H1 (cell line): ENCODE data around the gene PID1. TPM values are rescaled to one million over a fixed set of nuclear protein-coding genes. Genes with fewer than 3 reads are reported as not detected.

ENCODE experiments used
- CTCF ChIA-PET: fragments of 300-600 bp; sonication (Branson Sonifier 250); formaldehyde crosslinking; loops from one replicate; lab custom pipeline; 2021; ENCODE audit not compliant: partially characterized antibody; lab: Charles Lee
- POLR2A ChIA-PET: fragments of 300-600 bp; sonication (Branson Sonifier 250); formaldehyde crosslinking; loops from one replicate; lab custom pipeline; 2021; ENCODE audit warnings: inconsistent platforms; ENCODE audit not compliant: partially characterized antibody; lab: Charles Lee
- DNase-seq, 2 experiments: peaks; one replicate each; pipeline versions ENCODE4 v3.0.0 to v3.0.0-alpha.2; 2010 to 2022; ENCODE audit warnings: low spot score in 2 of 2, low read depth in 1 of 2, mixed read lengths in 1 of 2
- FAIRE-seq: peaks from 2 replicates; lab custom pipeline; 2011; peaks lifted over from hg19 to GRCh38; lab: Jason Lieb, UNC
- H2AFZ ChIP-seq: 2 replicates; pipeline ENCODE4 v1.8.1; 2012; ENCODE audit warnings: low read length, inconsistent platforms
- H2AK5ac ChIP-seq: 2 replicates; pipeline ENCODE4 v1.6.1; 2013; ENCODE audit warnings: low read depth, low read length
- H2BK120ac ChIP-seq: replicated peaks from 2 replicates; pipeline ENCODE3; 2013; ENCODE audit warnings: low read depth, low read length, inconsistent platforms
- H2BK12ac ChIP-seq: 2 replicates; pipeline ENCODE4 v1.6.1; 2013; ENCODE audit warnings: low read depth, low read length
- H2BK15ac ChIP-seq: 2 replicates; pipeline ENCODE4 v1.6.1; 2013; ENCODE audit warnings: low read length
- H2BK20ac ChIP-seq: 2 replicates; pipeline ENCODE4 v1.6.1; 2013; ENCODE audit warnings: low read length
- H2BK5ac ChIP-seq: 2 replicates; pipeline ENCODE4 v1.6.1; 2013; ENCODE audit warnings: low read depth, low read length
- H3K14ac ChIP-seq: 2 replicates; pipeline ENCODE4 v1.6.1; 2013; ENCODE audit warnings: inconsistent platforms; ENCODE audit not compliant: insufficient read length
- H3K18ac ChIP-seq: 2 replicates; pipeline ENCODE4 v1.6.1; 2013; ENCODE audit warnings: low read length; ENCODE audit errors: extremely low read depth
- H3K23ac ChIP-seq: 2 replicates; pipeline ENCODE4 v1.6.1; 2013; ENCODE audit warnings: inconsistent platforms; ENCODE audit not compliant: insufficient read length
- H3K23me2 ChIP-seq: 2 replicates; pipeline ENCODE4 v1.6.1; 2013; ENCODE audit warnings: low read depth, low read length
- H3K27ac ChIP-seq: 2 replicates; pipeline ENCODE4 v1.6.1; 2011; ENCODE audit warnings: low read depth, low read length, inconsistent platforms
- H3K27me3 ChIP-seq, 4 experiments: replicated peaks in 1 of 4; 1 replicate in 1 of 4; 2 replicates in 3 of 4; pipeline versions ENCODE4 v1.6.1 to v1.8.1; 2011 to 2013; ENCODE audit warnings: low read length in 3 of 4, mild to moderate bottlenecking in 3 of 4, inconsistent platforms in 2 of 4, mixed read lengths in 2 of 4, moderate library complexity in 1 of 4; ENCODE audit not compliant: control insufficient read depth in 3 of 4, insufficient read depth in 3 of 4; ENCODE audit errors: extremely low read depth in 1 of 4
- H3K36me3 ChIP-seq, 4 experiments: 2 replicates each; pipeline versions ENCODE4 v1.6.1 to v1.8.1; 2011 to 2013; ENCODE audit warnings: mild to moderate bottlenecking in 4 of 4, low read length in 3 of 4, moderate library complexity in 2 of 4, control low read depth in 1 of 4, inconsistent platforms in 1 of 4; ENCODE audit not compliant: insufficient read depth in 4 of 4, control insufficient read depth in 2 of 4
- H3K4ac ChIP-seq: replicated peaks from 2 replicates; pipeline ENCODE3; 2013; ENCODE audit warnings: low read length, low read depth, mixed read lengths, inconsistent platforms; ENCODE audit not compliant: insufficient read length
- H3K4me1 ChIP-seq, 4 experiments: replicated peaks in 1 of 4; 1 replicate in 1 of 4; 2 replicates in 3 of 4; pipeline versions ENCODE4 v1.6.1 to v1.8.1; 2011 to 2013; ENCODE audit warnings: low read length in 3 of 4, inconsistent platforms in 2 of 4, mixed read lengths in 1 of 4; ENCODE audit not compliant: insufficient read depth in 4 of 4, control insufficient read depth in 3 of 4
- H3K4me2 ChIP-seq, 2 experiments: 2 replicates each; pipeline versions ENCODE4 v1.6.1 to v1.8.1; 2011 to 2013; ENCODE audit warnings: low read depth in 2 of 2, low read length in 2 of 2, control low read depth in 1 of 2, inconsistent platforms in 1 of 2, mild to moderate bottlenecking in 1 of 2; ENCODE audit not compliant: insufficient read depth in 1 of 2
- H3K4me3 ChIP-seq, 4 experiments: fragments of 200-600, 300-600 bp in 1 of 4; sonication (generic), shearing (Covaris generic), sonication (Bioruptor Twin) in 1 of 4; 2 replicates each; pipeline versions ENCODE4 v1.5.1 to v1.8.1; 2011 to 2016; ENCODE audit warnings: low read length in 4 of 4, low read depth in 3 of 4, control low read depth in 2 of 4, inconsistent platforms in 2 of 4, mild to moderate bottlenecking in 2 of 4, mixed read lengths in 1 of 4, moderate library complexity in 1 of 4; ENCODE audit not compliant: insufficient read depth in 2 of 4; ENCODE audit errors: extremely low read depth in 1 of 4
- H3K56ac ChIP-seq: replicated peaks from 2 replicates; pipeline ENCODE3; 2013; ENCODE audit warnings: low read depth, mild to moderate bottlenecking, mixed read lengths, low read length, inconsistent platforms; ENCODE audit not compliant: insufficient read length
- H3K79me1 ChIP-seq: 2 replicates; pipeline ENCODE4 v1.6.1; 2013; ENCODE audit warnings: low read depth, low read length, control low read depth
- H3K79me2 ChIP-seq, 2 experiments: 2 replicates each; pipeline versions ENCODE4 v1.6.1 to v1.8.1; 2012 to 2013; ENCODE audit warnings: low read length in 2 of 2, mild to moderate bottlenecking in 2 of 2, inconsistent platforms in 1 of 2; ENCODE audit not compliant: insufficient read depth in 2 of 2, control insufficient read depth in 1 of 2
- H3K9ac ChIP-seq, 4 experiments: replicated peaks in 1 of 4; 1 replicate in 1 of 4; 2 replicates in 3 of 4; pipeline versions ENCODE4 v1.6.1 to v1.8.1; 2011 to 2013; ENCODE audit warnings: low read depth in 3 of 4, low read length in 3 of 4, control low read depth in 2 of 4, mild to moderate bottlenecking in 2 of 4, moderate library complexity in 2 of 4, inconsistent platforms in 1 of 4; ENCODE audit errors: extremely low read depth in 1 of 4
- H3K9me3 ChIP-seq, 2 experiments: 2 replicates each; pipeline versions ENCODE4 v1.6.1 to v1.8.1; 2012 to 2013; ENCODE audit warnings: mild to moderate bottlenecking in 2 of 2, moderate library complexity in 2 of 2, control low read depth in 1 of 2, inconsistent platforms in 1 of 2, low read depth in 1 of 2, low read length in 1 of 2, mixed read lengths in 1 of 2; ENCODE audit not compliant: insufficient read depth in 2 of 2
- H4K20me1 ChIP-seq, 2 experiments: replicated peaks in 1 of 2; 2 replicates each; pipeline versions ENCODE3 to v1.8.1; 2011 to 2013; ENCODE audit warnings: inconsistent platforms in 2 of 2, low read length in 2 of 2, mild to moderate bottlenecking in 1 of 2; ENCODE audit not compliant: insufficient read depth in 2 of 2, control insufficient read depth in 1 of 2
- H4K5ac ChIP-seq: 2 replicates; pipeline ENCODE4 v1.6.1; 2013; ENCODE audit warnings: low read length, low read depth, mixed read lengths, inconsistent platforms; ENCODE audit not compliant: insufficient read length
- H4K8ac ChIP-seq: 2 replicates; pipeline ENCODE4 v1.8.0; 2013; ENCODE audit warnings: mild to moderate bottlenecking, moderate library complexity, low read length, inconsistent platforms; ENCODE audit not compliant: insufficient read depth; ENCODE audit errors: extremely low read depth
- H4K91ac ChIP-seq: replicated peaks from 2 replicates; pipeline ENCODE3; 2013; ENCODE audit warnings: low read length, mixed read lengths, inconsistent platforms; ENCODE audit not compliant: insufficient read length
- BACH1 ChIP-seq: IDR thresholded peaks from 2 replicates; pipeline ENCODE4 v1.6.1; 2012; ENCODE audit warnings: low read length, improper control_type of control experiment
- CBX8 ChIP-seq: fragments of 300-800, 300-1000 bp; sonication (generic); IDR thresholded peaks from 2 replicates; pipeline ENCODE4 v1.7.1; 2016; ENCODE audit warnings: low read depth, low read length, borderline replicate concordance
- CEBPB ChIP-seq: IDR thresholded peaks from 2 replicates; pipeline ENCODE4 v1.6.1; 2012; ENCODE audit warnings: low read depth, low read length
- NRF1 ChIP-seq: IDR thresholded peaks from 2 replicates; pipeline ENCODE4 v1.6.1; 2011; ENCODE audit warnings: mild to moderate bottlenecking, low read depth, low read length, improper control_type of control experiment
- PHF8 ChIP-seq: fragments of 200-600 bp; sonication (generic); conservative IDR thresholded peaks from 2 replicates; pipeline ENCODE4 v1.7.1; 2012; ENCODE audit warnings: low read depth, mild to moderate bottlenecking, inconsistent platforms, low read length, moderate library complexity
- POLR2AphosphoS5 ChIP-seq: IDR thresholded peaks from 2 replicates; pipeline ENCODE4 v1.6.1; 2011; ENCODE audit warnings: low read depth, low read length
- POU5F1 ChIP-seq: IDR thresholded peaks from 2 replicates; pipeline ENCODE4 v1.6.1; 2011; ENCODE audit warnings: low read depth, mild to moderate bottlenecking, low read length, moderate library complexity
- SAP30 ChIP-seq: fragments of 300-600 bp; sonication (generic); IDR thresholded peaks from 2 replicates; pipeline ENCODE4 v1.7.1; 2012; ENCODE audit warnings: low read length, moderate library complexity, mild to moderate bottlenecking, inconsistent platforms; ENCODE audit not compliant: insufficient read depth, insufficient replicate concordance
- TAF1 ChIP-seq: IDR thresholded peaks from 2 replicates; pipeline ENCODE4 v1.6.1; 2011; ENCODE audit warnings: mild to moderate bottlenecking, low read depth, low read length
- TBP ChIP-seq: IDR thresholded peaks from 2 replicates; pipeline ENCODE4 v1.6.1; 2011; ENCODE audit warnings: low read depth, low read length, improper control_type of control experiment
- TEAD4 ChIP-seq: IDR thresholded peaks from 2 replicates; pipeline ENCODE4 v1.6.1; 2012; ENCODE audit warnings: low read depth, low read length, inconsistent platforms, mixed read lengths
- WGBS, 2 experiments: shearing (Covaris generic) in 1 of 2; methylation state at CpG; one replicate each; pipeline versions ENCODE4 v1.1.6 to v1.1.7; 2013 to 2015; ENCODE audit warnings: low lambda C conversion rate in 2 of 2, mixed read lengths in 2 of 2, inconsistent platforms in 1 of 2, low coverage in 1 of 2, missing lambda C conversion rate in 1 of 2; ENCODE audit not compliant: insufficient replicate concordance in 2 of 2, insufficient coverage in 1 of 2, insufficient read length in 1 of 2; ENCODE audit errors: extremely low coverage in 1 of 2, missing lambda C conversion rate in 1 of 2; 5-methylcytosine and 5-hydroxymethylcytosine counted together
- polyA plus RNA-seq, 7 experiments: library from polyadenylated mRNA; depleted of rRNA in 3 of 7; stranded (reverse) in 5 of 7; unstranded in 2 of 7; fragments of >200 nt in 5 of 7; fragments of 200-250 nt in 2 of 7; gene quantifications; 1 replicate in 5 of 7; 2 replicates in 1 of 7; 4 replicates in 1 of 7; pipeline versions ENCODE4 v1.2.1 to v1.2.3, GENCODE V29; 2011 to 2013; ENCODE audit warnings: missing spikeins in 2 of 7, mixed read lengths in 2 of 7
- total RNA-seq: library from RNA; stranded (reverse); fragmentation: NEBNext Ultra II Directional; extraction: Animal tissue kit (Norgen Biotek cat#: 25700); gene quantifications from 2 replicates; pipeline ENCODE4 v1.2.1, GENCODE V29; 2021
- TF ChIP-seq, protein P1 (sequence below): IDR thresholded peaks from 2 replicates; pipeline ENCODE4 v1.6.1; 2011; ENCODE audit warnings: low read length, improper control_type of control experiment
- TF ChIP-seq, protein P2 (sequence below): IDR thresholded peaks from 2 replicates; pipeline ENCODE4 v1.6.1; 2012; ENCODE audit warnings: low read length, inconsistent platforms

Gene PID1
- total and polyA plus RNA-seq, 2 of the 8 experiments (the other 6 are each of a cell fraction or from before 2014, with no cell fraction given) = 1.5 to 3.3 TPM

DNA sequence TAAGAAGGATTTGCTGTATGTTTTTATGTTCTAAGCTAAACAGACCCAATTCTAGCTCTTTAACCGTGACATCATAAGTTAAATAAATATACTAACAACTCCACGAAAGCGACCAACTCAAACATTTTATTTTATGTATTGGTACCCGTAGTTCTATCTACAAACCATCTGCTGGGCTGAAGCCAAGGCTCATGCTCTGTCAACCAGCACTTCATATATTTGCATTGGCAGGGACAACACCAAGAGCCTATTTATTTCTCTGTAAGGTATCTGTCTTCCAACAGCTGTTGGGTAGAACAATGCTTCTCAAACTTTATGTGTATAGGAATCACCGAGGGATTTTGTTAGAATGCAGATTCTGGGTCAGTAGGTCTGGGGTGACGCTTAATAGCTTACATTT, 64.5 kb downstream of the PID1 start:
- Histone ChIP-seq H2BK120ac (no peak overlapping the region), H3K23ac (no peak overlapping the region), H3K56ac (no peak overlapping the region), H3K18ac (no peak overlapping the region), H3K27me3 (no peaks in the 10 kb centered on the region), H2BK20ac (no peak overlapping the region), H3K9me3 (no peaks in the 10 kb centered on the region), H3K36me3 (no peaks in the 10 kb centered on the region), H3K79me2 (no peaks in the 10 kb centered on the region), H3K14ac (no peak overlapping the region), H4K20me1 (no peaks in the 10 kb centered on the region), H2AK5ac (no peak overlapping the region), H2BK5ac (no peak overlapping the region), H3K23me2 (no peaks in the 10 kb centered on the region), H4K91ac (no peak overlapping the region), H2AFZ (no peak overlapping the region), H3K4ac (no peak overlapping the region), H3K4me2 (no peak overlapping the region), H3K4me1 (no peaks in the 10 kb centered on the region; a peak in 1 of 7 replicates), H3K4me3 (no peak overlapping the region), H3K9ac (no peak overlapping the region), H4K8ac (no peak overlapping the region), H3K79me1 (no peaks in the 10 kb centered on the region), H2BK15ac (no peak overlapping the region), H3K27ac (no peak overlapping the region), H4K5ac (no peak overlapping the region), H2BK12ac (no peak overlapping the region)
- CTCF ChIA-PET = interaction anchor here (1.0 to 1.7 kb wide), 2 partner anchors 17 to 68 kb away, joined by 3 to 5 read pairs; no protein-coding TSS in a partner anchor
- DNase-seq (no peak), FAIRE-seq (no peak)
- WGBS, 2 experiments = 92% methylated on average over 6 of the region's 6 CpGs; no CpG with 5 or more reads in 1 of the 2 experiments
- POLR2A ChIA-PET = no interaction called here
- TF ChIP-seq CEBPB (no peak), SAP30 (no peak), BACH1 (no peak), TAF1 (no peak), NRF1 (no peak), PHF8 (no peak), POU5F1 (no peak), POLR2AphosphoS5 (no peak), TBP (no peak), CBX8 (no peak), TEAD4 (no peak)
- TF ChIP-seq, protein P1, sequence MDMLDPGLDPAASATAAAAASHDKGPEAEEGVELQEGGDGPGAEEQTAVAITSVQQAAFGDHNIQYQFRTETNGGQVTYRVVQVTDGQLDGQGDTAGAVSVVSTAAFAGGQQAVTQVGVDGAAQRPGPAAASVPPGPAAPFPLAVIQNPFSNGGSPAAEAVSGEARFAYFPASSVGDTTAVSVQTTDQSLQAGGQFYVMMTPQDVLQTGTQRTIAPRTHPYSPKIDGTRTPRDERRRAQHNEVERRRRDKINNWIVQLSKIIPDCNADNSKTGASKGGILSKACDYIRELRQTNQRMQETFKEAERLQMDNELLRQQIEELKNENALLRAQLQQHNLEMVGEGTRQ = no peak
- TF ChIP-seq, protein P2, sequence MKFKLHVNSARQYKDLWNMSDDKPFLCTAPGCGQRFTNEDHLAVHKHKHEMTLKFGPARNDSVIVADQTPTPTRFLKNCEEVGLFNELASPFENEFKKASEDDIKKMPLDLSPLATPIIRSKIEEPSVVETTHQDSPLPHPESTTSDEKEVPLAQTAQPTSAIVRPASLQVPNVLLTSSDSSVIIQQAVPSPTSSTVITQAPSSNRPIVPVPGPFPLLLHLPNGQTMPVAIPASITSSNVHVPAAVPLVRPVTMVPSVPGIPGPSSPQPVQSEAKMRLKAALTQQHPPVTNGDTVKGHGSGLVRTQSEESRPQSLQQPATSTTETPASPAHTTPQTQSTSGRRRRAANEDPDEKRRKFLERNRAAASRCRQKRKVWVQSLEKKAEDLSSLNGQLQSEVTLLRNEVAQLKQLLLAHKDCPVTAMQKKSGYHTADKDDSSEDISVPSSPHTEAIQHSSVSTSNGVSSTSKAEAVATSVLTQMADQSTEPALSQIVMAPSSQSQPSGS = no peak
